Inflammatory macrophage treated with lipopolysaccharide for 1 hour (primary cell): Measurements from ENCODE around the gene DIP2B.

Source experiments
- DNase-seq, 2 donors: peaks; one replicate each; pipeline ENCODE4 v3.0.0-alpha.2; 2020 to 2022

The DIP2B gene

GRCh38 chr12:50686406-50686805 lies 181.6 kb downstream of the DIP2B start:
- no peak for DNase-seq

GRCh38 chr12:50686976-50687375 lies 182.2 kb downstream of the DIP2B start:
- no peak for DNase-seq

GRCh38 chr12:50689437-50689836 lies 184.7 kb downstream of the DIP2B start:
- no peak for DNase-seq

GRCh38 chr12:50690925-50691324 lies 186.1 kb downstream of the DIP2B start:
- DNase-seq, result no peak

GRCh38 chr12:50695961-50696360 lies 191.2 kb downstream of the DIP2B start:
- DNase-seq, result peak; percentile 44 to 74

- DNase-seq, result no peak
Measured at GRCh38 chr12:50696931-50697330, 192.1 kb downstream of the DIP2B start.

GRCh38 chr12:50699154-50699553 lies 194.4 kb downstream of the DIP2B start:
- DNase-seq, result no peak

GRCh38 chr12:50699940-50700339 lies 195.2 kb downstream of the DIP2B start:
- DNase-seq, result no peak

GRCh38 chr12:50706606-50707005 lies 201.8 kb downstream of the DIP2B start:
- DNase-seq, result no peak

- DNase-seq, result no peak
Measured at GRCh38 chr12:50707396-50707795, 202.6 kb downstream of the DIP2B start.

- DNase-seq, result no peak
Measured at GRCh38 chr12:50708631-50709030, 203.8 kb downstream of the DIP2B start.

- no peak for DNase-seq
Measured at GRCh38 chr12:50711121-50711520, 206.3 kb downstream of the DIP2B start.

- no peak for DNase-seq
Measured at GRCh38 chr12:50715174-50715573, 210.4 kb downstream of the DIP2B start.

GRCh38 chr12:50718760-50719159 lies 214.0 kb downstream of the DIP2B start:
- DNase-seq, result no peak

- DNase-seq, result no peak
Measured at GRCh38 chr12:50720085-50720484, 215.3 kb downstream of the DIP2B start.

- DNase-seq, result no peak
Measured at GRCh38 chr12:50720501-50720900, 215.7 kb downstream of the DIP2B start.

- no peak for DNase-seq
Measured at GRCh38 chr12:50723865-50724264, 219.1 kb downstream of the DIP2B start.

- no peak for DNase-seq
Measured at GRCh38 chr12:50725011-50725942, 220.5 kb downstream of the DIP2B start.

GRCh38 chr12:50727466-50727865 lies 222.7 kb downstream of the DIP2B start:
- DNase-seq, result no peak

GRCh38 chr12:50728417-50728816 lies 223.6 kb downstream of the DIP2B start:
- DNase-seq, result no peak

- no peak for DNase-seq
Measured at GRCh38 chr12:50728841-50729240, 224.1 kb downstream of the DIP2B start.

GRCh38 chr12:50732591-50732990 lies 227.8 kb downstream of the DIP2B start:
- peak in 1 of 2 donors; percentile 34 for DNase-seq

- no peak for DNase-seq
Measured at GRCh38 chr12:50733706-50734105, 228.9 kb downstream of the DIP2B start.

- peak in 1 of 2 donors; percentile 29 for DNase-seq
Measured at GRCh38 chr12:50734409-50735263, 229.9 kb downstream of the DIP2B start.
